ENCODE measurements around the gene PLD5.
"Not testable (repeated sequence)": the region's sequence is repeated elsewhere in the genome, so short reads cannot be mapped to it uniquely, and the experiment has no call there.

The PLD5 gene

DNA sequence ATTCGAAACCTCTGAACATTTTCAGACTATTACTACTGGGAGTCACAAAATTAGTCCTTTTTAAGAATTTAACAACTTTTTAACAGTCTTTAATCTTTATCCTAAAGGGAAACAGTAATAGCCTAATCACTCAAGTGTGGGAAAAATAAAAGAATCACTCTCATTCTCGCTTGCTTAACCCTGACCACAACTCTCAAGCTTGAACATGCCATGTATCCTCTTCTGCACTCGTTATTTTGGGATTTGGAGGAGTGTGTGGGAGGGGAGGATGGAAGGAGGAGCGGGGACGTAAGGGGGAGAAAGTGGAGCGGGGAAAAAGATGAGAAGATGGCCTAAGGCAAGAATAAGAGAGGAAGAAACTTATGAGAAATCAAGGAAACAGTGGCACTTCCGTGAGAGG is 215.8 kb downstream of the PLD5 start:
- in situ Hi-C loops (cut with MboI; ENCODE audit: low sequenced_read_pairs), result not testable (repeated sequence)

DNA sequence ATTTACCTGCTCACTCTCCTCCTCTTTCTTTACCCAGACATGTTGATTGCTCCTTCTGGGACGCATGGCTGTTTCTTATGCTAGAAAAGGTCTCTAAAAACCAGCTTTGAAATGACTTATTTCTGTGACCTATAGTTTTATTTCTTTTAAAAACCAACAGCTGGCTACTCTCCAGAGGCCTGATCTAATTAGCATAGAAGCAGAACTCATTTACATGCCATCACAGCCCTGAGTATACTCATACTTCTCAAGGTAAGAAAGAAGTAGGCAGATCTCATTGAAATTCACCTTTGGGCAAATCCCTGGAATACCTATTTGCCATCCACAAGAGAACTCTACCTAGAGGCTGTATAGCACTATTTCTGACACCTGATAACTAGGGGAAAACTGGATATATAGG is 230.7 kb downstream of the PLD5 start:
- in situ Hi-C loops (cut with MboI; ENCODE audit: low sequenced_read_pairs), result not testable (repeated sequence)

DNA sequence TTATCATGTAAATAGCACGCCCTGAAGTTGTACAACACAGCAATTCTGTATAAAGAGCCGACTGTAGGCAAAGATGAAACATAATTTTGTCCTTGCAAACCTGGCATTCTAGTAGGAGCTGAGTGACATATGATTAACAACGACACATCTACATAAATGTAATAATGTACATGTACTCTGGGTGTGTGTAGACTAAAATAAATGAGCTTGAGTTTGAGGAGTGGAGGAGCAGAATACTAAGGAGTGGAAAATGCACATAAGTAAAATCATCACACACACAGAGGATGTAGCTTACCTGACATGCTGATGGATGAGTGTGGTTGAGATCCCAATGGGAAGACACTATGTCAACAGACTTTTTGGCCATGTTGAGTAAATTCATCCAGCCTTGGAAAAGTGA is 236.4 kb downstream of the PLD5 start:
- in situ Hi-C loops (cut with MboI; ENCODE audit: low sequenced_read_pairs), result not testable (repeated sequence)

GRCh38 chr1:242282758-242283485 is 241.6 kb downstream of the PLD5 start:
- in situ Hi-C loops (cut with MboI; ENCODE audit: low sequenced_read_pairs), result not testable (repeated sequence)

- in situ Hi-C loops (cut with MboI; ENCODE audit: low sequenced_read_pairs), result not testable (repeated sequence)
Measured at GRCh38 chr1:242278406-242278805, 246.1 kb downstream of the PLD5 start.

DNA sequence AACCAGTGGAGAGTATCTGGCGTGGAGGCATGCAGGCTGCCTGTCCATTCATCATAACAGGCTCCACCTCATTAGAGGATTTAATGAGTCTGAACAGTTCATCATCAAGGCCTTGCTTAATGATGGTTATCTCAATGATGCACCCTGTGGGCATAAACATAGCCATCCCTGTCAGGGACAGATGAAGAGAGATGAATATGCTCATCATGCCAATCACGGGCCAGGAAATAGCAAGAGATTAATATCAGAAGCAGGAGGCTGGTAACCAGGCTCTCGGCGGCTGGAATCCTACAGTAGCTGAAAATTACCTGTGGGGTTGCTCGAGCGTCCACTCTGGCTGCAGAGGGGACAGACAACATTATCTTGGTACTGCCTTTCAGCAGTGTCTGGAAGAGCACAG is 247.7 kb downstream of the PLD5 start:
- in situ Hi-C loops (cut with MboI; ENCODE audit: low sequenced_read_pairs), result not testable (repeated sequence)

- in situ Hi-C loops (cut with MboI; ENCODE audit: low sequenced_read_pairs), result not testable (repeated sequence)
Measured at GRCh38 chr1:242267004-242267403, 257.5 kb downstream of the PLD5 start.

DNA sequence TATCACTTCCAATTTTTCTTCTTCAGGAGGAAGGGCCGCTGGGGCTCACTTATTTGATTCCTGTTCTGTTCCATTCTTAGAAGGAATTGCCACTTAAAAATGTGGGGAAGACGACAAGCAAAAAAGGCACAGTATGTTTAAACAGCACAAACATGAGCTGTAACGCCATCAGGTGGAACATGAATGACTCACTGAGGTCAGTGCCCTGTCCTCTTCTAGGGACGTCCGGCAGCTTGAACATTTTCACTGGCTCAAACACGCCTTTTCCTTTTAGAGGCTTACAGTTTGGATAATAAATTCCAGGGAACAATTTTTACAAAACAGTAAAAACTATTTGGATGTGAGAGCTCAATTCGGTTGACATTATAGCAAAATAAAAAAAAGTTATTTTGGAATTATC is 260.1 kb downstream of the PLD5 start:
- in situ Hi-C loops (cut with MboI; ENCODE audit: low sequenced_read_pairs), result not testable (repeated sequence)

DNA sequence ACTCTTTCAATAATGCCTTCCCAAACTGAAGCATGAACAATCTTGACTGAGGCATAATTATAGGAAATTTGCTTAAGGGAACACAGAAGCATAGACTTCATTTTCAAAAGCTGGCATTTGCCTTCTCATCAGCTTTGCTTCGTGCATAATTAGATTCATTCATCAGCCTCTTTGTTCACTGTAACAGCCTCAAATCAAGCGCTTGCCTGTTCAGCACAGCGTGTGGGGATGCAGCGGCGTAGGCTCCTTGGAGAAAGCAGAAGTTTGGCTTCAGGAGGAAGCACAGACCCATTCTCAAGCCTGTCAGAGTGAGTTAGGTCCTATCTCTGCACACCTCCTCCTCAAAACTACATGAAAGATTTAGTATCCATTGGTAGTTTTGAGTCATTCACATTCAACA is 279.2 kb downstream of the PLD5 start:
- in situ Hi-C loops (cut with MboI; ENCODE audit: low sequenced_read_pairs), result no loop called here

DNA sequence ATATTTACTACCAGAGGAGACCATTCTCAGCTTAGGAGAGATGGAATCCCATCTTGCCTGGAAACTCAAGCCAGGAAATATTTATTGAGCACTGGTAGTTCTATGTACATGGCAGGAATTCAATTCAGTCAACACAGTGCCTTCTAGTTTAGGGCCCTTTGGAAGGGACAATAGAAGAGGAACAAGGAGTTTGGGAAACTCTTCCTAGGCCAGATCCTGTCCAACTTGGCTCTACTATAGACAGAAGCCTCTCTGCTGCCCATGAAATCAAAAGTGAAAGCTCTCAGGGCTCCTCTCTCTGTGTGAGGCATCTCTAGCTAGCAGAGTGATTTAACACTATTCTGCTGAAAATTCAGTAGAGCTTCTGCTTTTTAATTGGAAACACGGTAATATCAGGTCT is 281.0 kb downstream of the PLD5 start:
- in situ Hi-C loops (cut with MboI; ENCODE audit: low sequenced_read_pairs), result no loop called here

DNA sequence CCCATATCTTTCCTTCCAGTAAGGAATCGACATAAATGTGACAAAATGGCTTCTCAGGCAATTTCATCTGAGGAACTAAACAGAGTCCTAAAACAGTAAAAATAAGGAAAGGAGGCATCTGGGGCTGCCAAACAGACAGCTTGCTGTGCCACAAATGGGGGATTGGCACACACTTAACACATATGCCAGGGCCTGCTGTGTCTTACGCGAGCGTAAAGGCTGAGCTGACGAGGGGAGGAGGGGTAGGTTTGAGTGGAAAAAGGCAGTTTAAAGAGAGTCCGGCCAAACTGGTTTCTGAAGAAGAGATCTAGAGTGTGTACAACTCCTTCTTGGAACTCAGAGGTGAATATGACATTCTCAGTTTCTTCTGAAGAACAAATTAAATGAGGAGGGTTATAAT is 281.5 kb downstream of the PLD5 start:
- in situ Hi-C loops (cut with MboI; ENCODE audit: low sequenced_read_pairs), result no loop called here

DNA sequence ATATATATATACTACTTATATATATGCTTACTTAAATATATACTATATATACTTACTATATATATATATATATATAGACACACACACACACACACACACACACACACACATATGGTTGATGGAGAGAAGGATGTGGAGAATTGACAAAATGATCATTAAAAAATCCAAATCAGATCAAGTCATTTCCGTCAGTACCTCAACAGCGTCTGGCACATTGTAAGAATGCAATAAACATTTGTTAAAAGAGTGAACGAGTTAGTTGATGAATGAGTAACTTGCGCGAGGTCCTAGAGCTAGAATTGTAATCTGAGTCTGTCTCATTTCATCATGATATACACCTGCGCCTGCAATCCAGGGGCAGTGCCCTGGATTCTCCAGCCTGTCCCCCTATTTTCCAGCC is 282.6 kb downstream of the PLD5 start:
- in situ Hi-C loops (cut with MboI; ENCODE audit: low sequenced_read_pairs), result no loop called here

- in situ Hi-C loops (cut with MboI; ENCODE audit: low sequenced_read_pairs), result no loop called here
Measured at GRCh38 chr1:242240691-242241090, 283.8 kb downstream of the PLD5 start.

DNA sequence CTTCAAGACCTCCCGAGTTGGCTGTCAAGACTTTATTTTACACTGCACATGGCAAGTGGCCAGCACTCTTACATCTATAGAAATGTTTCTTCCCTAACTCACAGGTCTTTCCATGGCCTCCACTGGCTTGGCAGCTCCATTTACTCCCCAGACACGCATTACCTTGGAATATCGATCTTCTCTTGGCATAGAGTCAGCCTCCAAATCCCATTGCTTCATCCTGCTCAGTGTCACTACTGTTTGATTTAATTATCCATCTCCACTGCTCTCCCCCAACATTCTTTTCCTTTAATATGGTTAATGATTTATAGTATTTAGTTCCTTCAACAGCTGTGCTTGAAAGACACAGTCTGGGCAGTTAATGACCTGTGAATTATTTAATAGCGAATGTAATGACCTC is 284.4 kb downstream of the PLD5 start:
- in situ Hi-C loops (cut with MboI; ENCODE audit: low sequenced_read_pairs), result no loop called here

- in situ Hi-C loops (cut with MboI; ENCODE audit: low sequenced_read_pairs), result no loop called here
Measured at GRCh38 chr1:242239398-242239797, 285.1 kb downstream of the PLD5 start.

DNA sequence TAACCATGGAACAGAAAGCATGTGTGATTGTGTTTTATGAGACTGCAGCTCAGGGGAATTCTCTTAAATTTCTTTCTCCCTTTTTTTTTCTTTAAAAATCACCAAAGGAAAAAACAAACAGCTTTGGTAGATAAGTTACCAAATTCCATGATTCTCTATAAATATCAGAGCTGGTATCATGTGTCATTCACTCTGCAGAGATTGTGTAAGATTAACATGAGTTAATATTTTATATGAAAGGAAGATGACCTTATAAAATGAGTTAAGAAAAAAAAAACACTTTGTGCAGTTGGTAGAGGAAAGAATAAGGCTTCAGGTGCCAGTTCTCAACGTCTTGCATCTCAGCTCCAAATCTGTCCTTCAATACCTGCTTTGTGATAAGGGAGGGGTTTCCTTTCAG is 287.4 kb downstream of the PLD5 start:
- in situ Hi-C loops (cut with MboI; ENCODE audit: low sequenced_read_pairs), result no loop called here

GRCh38 chr1:242228991-242229390 is 295.5 kb downstream of the PLD5 start:
- in situ Hi-C loops (cut with MboI; ENCODE audit: low sequenced_read_pairs), result no loop called here

- in situ Hi-C loops (cut with MboI; ENCODE audit: low sequenced_read_pairs), result no loop called here
Measured at GRCh38 chr1:242225767-242226573, 298.5 kb downstream of the PLD5 start.

DNA sequence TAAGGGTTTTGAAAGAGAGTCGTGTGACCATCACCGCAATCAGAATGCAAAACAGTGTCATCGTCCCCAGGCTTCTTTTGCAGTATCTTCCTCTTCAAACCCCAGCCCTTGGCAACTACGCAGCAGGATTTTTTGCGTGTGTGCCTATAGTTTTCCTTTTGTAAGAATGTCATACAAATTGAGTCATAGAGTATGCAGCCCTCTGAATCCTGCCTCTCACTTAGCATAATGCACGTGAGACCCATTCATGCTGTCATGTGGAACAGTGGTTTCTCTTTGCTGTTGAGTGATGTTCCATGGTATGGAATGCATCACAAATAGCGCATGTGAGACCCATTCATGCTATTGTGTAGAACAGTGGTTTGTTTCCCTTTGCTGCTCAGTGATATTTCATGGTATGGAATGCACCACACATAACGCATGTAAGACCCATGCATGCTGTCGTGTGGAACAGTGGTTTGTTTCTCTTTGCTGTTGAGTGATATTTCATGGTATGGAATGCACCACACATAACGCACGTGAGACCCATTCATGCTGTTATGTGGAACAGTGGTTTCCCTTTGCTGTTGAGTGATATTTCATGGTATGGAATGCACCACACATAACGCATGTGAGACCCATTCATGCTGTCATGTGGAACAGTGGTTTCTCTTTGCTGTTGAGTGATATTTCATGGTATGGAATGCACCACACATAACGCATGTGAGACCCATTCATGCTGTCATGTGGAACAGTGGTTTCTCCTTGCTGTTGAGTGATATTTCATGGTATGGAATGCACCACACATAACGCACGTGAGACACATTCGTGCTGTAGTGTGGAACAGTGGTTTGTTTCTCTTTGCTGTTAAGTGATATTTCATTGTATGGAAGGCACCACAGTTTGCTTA is 299.4 kb downstream of the PLD5 start:
- in situ Hi-C loops (cut with MboI; ENCODE audit: low sequenced_read_pairs), result not testable (repeated sequence)

DNA sequence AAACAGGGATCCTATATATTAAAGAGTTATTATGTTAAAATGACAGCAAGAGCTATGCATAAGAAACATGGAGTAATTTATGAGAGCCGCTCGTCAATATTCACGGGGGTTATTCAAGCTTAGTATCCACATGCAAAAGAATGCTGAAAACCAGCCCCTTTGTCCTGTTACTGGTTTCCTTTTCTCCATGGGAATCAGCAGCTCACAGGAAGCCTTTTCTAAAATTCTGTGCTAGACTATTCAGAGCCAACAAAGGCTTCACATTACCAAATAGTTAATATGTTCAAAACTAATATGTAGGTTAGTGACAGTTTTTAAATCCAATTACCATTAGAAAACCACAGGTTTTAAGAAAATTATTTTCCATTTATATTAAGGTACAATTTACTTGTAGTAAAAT is 300.0 kb downstream of the PLD5 start:
- in situ Hi-C loops (cut with MboI; ENCODE audit: low sequenced_read_pairs), result no loop called here

- in situ Hi-C loops (cut with MboI; ENCODE audit: low sequenced_read_pairs), result no loop called here
Measured at GRCh38 chr1:242219905-242220304, 304.6 kb downstream of the PLD5 start.
